Kidney glomerular epithelial cell (primary cell): ENCODE data around the gene TBXAS1.

Experiments used
- DNase-seq: peaks from one replicate; lab custom pipeline; 2025; lab: John Stamatoyannopoulos, UW

TBXAS1 gene

DNA sequence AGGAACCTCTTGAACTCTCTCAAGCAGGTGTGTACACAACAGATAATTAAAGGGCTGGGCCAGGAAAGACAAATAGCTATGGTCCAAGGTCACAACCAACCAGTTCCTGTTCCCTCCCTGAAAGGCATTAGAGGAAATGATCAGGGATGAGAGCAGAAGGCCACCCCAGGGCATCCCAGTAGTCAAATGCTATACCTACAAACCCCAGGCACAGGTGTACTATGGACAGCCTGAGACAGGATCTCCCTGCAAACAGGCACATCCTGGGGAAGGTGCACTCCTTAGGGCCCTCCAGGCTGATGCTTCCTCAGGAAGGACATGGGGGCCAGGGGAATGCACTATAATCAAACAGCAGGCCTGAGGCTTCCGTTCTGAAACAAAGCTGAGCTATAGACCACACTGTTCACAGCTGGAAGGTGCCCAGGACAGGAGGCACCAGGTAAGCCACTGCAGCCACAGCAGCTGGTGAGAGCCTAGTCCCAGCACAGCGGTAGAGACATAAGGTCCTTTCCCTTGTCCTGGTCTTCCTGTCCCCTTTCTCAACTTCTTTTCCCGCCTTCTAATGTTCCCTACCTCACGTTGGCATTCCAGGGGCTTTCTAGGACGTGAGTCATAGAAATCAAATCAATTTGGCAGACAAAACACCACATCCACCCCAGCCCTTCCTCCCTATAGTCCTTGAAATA is 220.4 kb downstream of the TBXAS1 start:
- DNase-seq = no peak

DNA sequence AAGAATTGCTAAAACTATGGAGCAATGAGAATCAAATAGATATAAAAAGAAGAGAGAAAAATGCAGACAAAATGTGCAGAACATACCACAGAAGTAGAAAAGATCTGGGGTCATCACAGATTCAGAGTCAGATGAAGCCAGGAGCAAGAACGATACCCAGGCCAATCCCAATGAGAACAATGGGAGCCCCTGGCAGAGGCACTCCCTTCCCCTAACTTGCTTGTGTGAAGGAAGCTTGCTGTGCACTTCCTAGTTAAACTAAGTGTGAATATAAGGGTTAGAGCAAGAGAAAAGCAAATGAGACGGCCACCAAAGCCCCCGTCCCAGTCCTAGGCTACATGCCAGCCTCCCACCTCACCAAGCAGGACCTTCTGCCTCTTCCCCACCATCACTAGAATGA is 221.0 kb downstream of the TBXAS1 start:
- DNase-seq = no peak

DNA sequence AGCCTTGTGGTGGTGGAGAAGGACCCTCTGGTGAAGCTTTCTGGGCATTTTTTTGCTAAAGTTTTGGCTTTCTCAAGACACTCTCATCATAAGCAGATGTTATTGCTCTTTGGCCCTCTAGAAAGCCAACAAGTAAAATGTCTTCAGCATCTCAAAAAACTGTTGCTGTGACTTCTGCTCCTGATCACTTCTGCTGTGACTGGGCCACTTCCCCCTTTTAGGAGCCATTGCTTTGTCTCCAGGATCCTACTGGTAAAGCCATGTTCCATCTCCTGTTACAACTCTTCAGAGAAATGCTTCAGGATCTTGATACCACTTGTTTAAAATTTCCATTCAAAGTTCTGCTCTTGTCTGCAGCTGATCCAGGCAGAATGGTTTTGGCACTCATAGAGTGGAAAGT is 222.8 kb downstream of the TBXAS1 start:
- no peak for DNase-seq

DNA sequence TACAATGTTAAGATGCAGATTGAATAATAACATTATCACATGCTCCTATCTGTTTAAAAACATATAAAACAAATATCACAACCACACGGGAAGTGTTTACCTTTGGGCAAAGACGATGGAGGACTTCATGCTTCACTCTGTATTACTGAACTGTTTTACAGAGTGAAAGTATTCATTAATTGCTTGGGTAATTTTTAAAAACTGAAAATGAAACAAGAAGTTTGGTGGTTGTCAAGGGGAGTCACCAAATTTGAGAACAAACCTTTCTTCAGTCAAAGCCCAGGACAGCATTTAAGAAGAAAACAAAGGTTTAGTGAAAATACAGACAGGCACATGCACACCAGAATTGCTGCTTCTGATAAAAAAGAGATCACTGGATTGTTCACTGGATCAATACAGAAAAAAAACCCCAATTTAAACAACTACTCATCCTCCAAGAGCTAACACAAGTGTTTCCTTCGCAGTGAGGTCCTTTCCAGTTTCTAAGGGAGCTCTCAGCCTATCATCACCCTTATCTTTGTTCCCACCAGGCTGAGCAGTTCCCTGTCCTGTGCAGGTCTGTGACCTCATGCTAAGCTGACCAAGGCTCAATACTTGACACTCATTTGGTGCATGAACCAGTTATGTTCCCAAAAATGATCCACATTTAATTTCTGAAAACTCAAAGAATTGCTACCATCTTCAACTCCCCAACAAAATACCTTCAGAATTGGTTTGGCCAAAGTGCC is 224.9 kb downstream of the TBXAS1 start:
- DNase-seq = no peak

DNA sequence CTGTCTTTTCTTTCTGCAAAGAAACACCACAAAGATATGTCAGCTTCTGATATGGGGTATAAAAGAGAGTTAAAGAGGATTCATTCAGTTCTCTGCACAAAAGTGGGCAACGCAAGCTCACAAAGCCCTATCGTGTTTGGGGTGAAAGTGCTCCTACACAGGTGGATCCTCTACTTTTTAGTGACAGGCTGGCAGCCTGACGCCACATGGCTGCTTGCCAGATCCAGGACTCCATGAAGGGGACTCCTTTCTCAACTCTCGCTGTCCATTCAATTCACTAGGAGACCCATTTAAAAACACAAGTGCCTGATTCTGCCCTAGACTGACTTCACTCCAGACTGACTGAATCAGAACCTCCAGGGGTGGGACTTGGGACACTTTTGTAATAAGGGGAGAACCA is 225.7 kb downstream of the TBXAS1 start:
- no peak for DNase-seq

DNA sequence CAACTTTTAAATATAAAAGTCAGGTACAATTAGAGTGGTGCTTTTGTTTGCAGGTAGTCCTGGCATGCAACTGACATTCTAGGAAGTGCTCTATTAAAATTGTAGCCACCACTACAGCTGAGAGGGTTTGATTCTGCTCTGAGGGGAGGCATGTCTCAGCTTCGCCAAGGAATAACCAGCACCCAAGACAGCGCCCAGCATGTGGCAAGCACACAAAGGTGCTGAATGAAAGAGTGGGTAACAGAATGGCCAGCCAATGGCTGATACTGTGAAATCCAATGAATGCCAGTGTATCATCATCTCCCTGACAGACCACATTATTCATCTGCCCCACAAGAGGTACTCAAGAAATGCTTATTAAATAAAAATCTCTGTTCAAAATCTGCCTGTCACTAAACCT is 226.8 kb downstream of the TBXAS1 start:
- DNase-seq = no peak

DNA sequence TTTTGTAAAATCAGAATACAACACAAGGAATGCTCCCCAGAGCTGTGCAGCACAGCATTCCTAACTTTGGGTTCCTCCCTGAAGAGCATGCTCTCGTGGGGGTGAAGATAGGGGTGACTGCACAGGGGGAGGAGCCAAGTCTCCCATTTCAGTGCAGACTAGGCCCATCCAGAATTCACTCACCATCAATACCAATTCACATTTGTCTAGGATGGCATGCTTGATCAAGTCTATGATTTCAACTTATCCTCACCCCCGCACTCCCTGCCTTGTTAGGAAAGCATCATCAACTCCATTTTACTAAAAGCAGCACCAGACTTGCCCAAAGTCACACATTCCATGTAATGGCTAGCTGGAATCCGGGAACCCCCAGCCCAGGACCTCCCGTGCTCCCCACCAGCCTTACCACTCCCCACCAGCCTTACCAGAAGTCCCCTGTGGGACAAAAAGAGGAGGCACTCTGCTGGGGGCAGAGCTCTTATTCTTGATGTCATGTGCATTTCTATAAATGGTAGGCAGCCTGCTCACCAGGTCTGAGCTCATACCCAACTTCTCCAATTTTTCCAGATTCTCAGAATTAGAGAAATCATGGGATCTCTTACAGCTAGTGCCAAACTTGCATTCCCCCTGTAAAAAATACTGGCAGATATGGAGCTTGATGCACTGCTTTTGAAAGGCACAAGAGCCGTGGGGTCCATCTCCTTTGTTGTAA is 227.5 kb downstream of the TBXAS1 start:
- no peak for DNase-seq

DNA sequence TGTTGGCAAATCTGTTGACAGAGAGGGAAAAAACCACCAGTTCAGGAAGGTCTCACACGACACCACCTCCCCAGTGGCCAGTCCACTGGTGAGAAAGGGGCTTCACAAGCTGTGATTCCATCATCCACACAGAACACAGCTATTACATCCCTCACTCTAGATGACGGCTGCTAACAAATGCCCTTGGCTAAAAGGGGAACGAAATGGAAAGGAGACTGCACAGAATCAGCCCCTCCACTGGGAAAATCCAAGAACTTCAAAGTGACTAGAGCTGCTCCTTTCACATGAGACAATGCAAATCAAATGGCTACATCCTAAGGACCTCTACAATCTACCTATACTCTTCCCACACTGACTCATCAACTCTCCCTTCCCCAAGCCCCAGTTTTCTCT is 228.1 kb downstream of the TBXAS1 start:
- no peak for DNase-seq

DNA sequence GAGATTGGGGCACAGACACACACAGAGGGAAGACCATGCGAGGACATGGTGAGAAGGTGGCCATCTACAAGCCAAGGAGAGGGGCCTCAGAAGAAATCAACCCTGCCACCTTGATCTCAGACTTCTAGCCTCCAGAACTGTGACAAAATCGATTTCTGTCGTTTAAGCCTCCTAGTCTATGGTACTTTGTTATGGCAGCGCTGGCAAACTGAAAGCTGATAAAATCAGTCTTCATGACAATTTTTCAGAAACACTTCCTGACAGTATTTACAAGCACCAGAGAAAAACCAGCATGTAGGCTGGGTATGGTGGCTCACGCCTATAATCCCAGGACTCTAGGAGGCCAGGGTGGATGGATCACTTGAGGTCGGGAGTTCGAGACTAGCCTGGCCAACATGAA is 229.5 kb downstream of the TBXAS1 start:
- DNase-seq = no peak

DNA sequence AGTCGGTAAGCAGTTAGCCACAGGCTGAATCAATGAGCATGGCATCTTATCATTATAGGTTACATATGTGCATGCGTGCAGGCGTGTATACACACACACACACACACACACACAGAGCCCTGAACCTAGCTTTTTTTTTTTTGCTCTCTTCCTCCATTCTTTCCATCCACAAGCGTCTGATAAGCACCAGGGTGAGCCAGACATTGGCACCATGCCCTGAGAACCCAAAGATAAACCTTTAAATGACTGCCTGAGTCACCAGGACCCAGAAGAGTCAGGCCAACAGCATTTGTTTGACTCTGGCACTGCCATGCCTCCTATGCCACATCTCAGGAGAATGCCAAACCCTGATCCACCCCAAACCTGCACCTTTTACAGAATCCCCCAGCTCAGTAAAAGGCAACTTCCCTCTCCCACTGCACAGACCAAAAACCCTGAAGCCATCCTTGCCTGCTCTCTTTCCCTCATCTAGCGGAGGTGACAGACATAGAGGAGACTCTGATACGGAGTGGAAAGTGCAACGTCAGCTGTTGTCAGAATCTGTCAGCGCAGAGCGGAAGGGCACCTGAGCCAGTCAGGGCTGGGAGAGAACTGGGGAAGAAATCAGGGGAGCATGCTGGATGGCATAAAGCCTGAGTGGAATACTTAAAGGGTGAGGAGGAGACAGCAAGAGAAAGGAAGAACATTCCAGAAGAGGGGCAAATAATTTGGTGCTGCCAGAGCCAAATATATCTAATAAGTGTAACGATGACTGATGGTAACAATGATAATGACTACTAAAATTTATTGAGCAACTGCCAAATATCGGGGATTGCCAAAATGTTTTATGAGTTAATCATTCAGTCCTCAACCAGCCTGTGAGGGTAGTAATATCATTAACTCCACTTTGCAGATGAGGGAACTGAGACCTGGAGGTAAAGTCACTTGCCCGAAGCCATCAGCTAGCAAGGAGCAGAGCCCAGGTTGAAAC is 230.5 kb downstream of the TBXAS1 start:
- peak; percentile 71 for DNase-seq

DNA sequence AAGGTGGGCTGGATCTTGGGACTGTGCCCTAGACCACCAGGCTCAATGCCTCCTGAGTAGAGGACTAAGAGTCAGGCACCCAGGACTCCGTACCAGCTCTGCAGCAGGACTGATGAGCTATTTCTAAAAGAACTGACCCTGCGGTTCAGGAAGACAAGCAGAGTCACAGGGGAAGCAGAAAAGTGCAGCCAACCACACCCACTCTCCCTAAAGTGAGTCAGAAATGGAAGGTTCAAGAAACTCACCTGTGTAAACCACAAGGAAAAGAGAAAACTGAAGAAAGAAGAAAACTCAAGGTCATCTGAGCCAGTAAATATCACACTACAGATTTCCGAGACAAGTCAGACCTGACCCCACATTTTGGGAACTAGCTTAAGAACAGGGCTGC is 231.2 kb downstream of the TBXAS1 start:
- DNase-seq = no peak

DNA sequence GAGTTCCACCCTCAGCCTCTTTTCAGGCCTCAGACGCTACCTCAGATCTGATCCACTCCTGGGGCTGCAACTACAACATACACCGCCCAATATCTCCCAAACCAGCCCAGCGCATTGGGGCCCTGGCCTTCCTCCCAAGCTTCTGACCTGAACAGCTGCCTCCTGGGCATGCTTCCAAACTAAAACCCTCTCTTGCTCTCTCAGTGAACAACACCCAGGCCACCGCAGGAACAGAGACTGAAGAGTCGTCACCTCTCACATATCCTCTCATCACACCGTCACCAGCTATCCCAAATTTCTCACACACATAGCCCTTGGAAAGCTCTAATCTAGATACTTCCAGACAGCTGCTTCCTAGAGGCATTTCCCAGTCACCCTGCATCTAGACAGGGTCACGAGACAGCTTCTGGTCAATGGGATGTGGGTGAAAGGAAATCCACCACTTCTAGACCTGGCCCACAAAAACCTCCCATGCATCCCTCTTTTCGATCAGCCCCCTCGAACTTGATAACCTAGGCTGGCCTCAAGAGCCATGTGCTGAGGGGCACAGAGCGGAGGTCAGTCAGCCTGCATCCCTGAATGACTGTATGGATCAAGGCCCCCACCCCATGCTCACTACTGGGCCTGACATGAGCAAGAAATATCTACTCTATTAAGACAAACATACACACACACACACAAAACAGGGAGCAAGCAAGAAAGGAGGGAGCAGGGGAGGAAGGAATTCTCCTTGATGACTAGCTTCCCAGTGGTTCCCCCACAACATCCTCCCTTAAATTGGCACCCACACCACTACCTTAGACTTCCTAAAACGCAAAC is 231.9 kb downstream of the TBXAS1 start:
- no peak for DNase-seq

DNA sequence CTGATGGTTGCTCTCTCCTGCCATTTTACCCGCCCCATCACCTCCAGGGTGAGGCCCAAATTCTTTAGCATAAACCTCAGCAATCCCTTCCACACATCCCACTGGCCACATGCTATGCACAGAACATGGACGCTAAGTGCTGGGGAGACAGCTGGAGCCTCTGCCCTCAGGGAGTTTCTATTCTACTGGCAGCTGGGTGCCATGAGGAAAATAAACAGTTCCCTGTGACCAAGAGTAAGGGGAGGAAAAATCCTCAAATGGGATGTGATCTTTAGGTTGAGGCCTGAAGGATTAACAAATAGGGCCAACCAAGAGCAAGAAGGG is 232.5 kb downstream of the TBXAS1 start:
- DNase-seq = no peak

DNA sequence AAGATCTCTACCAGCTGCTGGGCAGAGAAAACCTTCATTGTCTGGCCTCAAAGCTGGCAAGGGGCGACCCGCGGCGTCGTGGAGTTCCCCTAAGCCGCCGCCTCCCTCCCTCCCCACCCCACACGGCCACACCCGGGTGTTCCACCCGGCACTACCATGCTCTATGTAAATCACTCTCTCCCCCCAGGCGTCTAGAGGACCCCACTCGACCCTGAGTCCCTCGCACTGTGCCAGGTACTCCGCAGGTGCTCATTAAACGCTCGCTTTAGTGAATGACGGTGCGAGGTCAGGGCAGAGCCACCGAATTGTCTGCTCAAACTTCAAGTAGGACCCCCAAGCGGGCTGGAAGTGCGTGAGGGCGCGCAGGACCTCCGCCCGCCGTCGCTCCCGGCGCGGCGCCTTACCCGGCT is 233.1 kb downstream of the TBXAS1 start:
- no peak for DNase-seq

DNA sequence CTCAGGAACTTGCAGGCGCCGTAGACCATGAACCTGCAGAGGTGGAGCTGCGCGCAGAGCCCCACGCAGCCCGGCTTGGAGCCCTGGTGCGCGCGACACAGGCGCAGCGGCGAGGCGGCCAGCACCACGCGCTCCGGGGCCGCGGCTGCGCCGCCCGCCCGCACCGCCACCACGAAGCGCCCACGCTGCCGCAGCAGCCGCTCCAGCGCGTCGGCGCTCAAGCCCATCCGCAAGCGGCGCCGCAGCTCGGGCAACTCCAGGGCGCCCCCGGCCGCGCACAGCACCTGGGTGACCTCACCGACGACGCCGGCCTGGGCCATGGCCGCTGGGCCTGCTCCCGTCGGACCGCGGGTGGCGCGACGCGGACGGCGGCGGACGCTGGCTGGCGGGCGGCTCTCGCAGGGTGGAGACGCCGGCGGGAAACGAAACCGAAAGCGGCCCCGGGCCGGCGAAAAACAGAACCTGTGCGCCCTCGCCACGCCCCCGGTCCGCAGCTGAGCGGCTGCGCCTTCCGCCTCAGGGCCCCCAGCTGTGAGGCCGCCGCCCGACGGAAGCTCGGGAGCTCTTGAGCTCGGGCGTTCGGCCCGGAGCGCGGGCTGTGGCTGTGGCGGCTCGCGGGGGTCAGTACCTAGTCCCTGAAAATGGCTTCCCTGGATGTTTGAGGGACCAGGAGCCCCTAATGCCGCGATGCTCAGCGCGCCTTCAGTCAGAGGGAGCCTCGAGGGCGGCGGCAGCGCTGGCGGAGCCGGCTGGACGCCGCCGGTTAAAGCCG is 233.7 kb downstream of the TBXAS1 start, which contains the start of gene PARP12:
PARP12 (minus strand) TSS at position 424 of the 772 bp plus-strand sequence; CDS start at position 320, 104 bp downstream.
- peak; percentile 60 for DNase-seq

DNA sequence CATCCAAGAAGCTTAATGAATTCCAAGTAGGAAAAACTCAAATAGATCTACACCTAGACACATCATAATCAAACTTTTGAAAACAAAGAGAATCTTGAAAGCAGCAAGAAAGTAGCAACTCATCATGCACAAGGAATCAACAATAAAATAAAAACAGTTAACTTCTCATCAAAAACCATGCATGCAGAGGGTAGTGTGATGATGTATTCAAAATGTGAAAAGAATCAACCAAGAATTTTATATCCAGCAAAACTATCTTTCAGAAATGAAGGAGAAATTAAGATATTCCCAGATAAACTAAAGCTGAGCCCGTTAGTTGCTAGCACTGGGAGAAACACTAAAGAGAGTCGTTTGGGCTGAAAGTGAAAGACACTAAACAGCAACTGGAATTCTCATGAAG is 238.0 kb downstream of the TBXAS1 start:
- DNase-seq = no peak

DNA sequence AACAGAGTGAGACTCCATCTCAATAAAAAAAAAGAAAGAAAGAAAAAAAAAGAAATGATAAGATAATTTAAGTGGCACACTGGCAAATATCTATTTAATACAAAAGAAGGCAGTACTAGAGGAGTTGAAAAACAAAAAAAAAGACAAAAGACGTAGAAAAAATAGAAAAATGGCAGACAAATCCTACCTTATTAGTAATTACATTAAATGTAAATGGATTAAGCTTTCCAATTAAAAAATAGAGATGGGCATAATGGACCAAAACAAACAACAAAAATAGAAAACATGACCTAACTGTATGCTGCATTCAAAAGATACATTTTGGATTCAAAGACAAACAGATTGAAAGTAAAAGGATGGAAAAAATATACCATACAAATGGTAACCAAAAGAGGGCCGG is 239.0 kb downstream of the TBXAS1 start:
- DNase-seq = no peak

DNA sequence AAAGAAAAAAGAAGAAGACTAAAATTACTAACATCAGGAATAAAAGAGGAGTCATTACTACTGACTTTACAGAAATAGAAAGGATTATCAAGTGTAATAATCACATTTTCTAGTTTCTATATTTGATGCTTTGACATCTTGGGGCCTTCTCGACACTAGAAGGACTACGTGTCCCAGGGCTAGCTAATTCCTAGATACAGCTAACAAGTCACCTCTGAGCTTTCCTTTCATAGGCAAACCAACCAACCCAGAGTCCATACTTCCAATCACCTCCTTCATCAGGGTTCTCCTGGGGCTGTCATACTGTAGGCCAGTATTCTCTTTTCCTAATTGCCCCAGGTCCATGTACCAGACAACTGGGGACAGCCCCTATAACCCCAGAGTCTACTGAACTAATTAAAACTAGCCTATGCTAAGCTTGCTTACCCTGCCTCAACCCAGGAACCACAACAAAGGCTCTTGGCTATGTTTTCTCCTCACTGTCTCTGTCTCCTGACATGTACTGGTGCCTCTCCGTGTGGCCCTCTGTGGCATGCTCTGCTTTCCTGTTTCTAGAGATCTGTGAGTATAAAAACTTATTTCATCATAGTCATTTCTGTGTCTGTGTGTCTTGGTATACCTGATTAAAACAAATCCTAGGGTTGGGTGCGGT is 240.4 kb downstream of the TBXAS1 start:
- no peak for DNase-seq
